Mesenchymal stem cell (in vitro differentiated cells and primary cell): Measurements from ENCODE around the gene PSMD10.

Source experiments
- DNase-seq: peaks from one replicate; pipeline ENCODE4 v3.0.0-alpha.2; 2013
- H2AFZ ChIP-seq: one replicate; pipeline ENCODE4 v1.6.1; 2013; ENCODE audit warnings: low read depth, mild to moderate bottlenecking, control low read depth, inconsistent platforms, low read length, moderate library complexity
- H2AK5ac ChIP-seq: 2 replicates; pipeline ENCODE4 v1.6.1; 2013; ENCODE audit warnings: low read length, moderate library complexity, mild to moderate bottlenecking, inconsistent platforms; ENCODE audit not compliant: severe bottlenecking
- H2BK120ac ChIP-seq: one replicate; pipeline ENCODE4 v1.6.1; 2013; ENCODE audit warnings: low read depth, mild to moderate bottlenecking, inconsistent platforms, low read length, moderate library complexity
- H2BK12ac ChIP-seq, 2 experiments: one replicate each; pipeline ENCODE4 v1.6.1; 2013; ENCODE audit warnings: inconsistent platforms in 2 of 2, low read length in 2 of 2, mild to moderate bottlenecking in 2 of 2, moderate library complexity in 2 of 2, control low read depth in 1 of 2
- H2BK15ac ChIP-seq: one replicate; pipeline ENCODE4 v1.6.1; 2013; ENCODE audit warnings: mild to moderate bottlenecking, low read depth, inconsistent platforms; ENCODE audit not compliant: poor library complexity, severe bottlenecking
- H2BK5ac ChIP-seq: 2 replicates; pipeline ENCODE4 v1.6.1; 2013; ENCODE audit warnings: low read depth, mild to moderate bottlenecking, low read length, control low read depth, inconsistent platforms; ENCODE audit not compliant: poor library complexity, severe bottlenecking
- H3K14ac ChIP-seq, 2 experiments: one replicate each; pipeline ENCODE4 v1.6.1; 2013; ENCODE audit warnings: inconsistent platforms in 2 of 2, low read length in 2 of 2, control low read depth in 1 of 2, mild to moderate bottlenecking in 1 of 2, moderate library complexity in 1 of 2
- H3K18ac ChIP-seq, 2 experiments: one replicate each; pipeline ENCODE4 v1.6.1; 2013; ENCODE audit warnings: inconsistent platforms in 2 of 2, low read length in 2 of 2, control low read depth in 1 of 2, low read depth in 1 of 2, mild to moderate bottlenecking in 1 of 2
- H3K23ac ChIP-seq, 2 experiments: one replicate each; pipeline ENCODE4 v1.6.1; 2013; ENCODE audit warnings: inconsistent platforms in 2 of 2, low read length in 2 of 2, mild to moderate bottlenecking in 2 of 2, moderate library complexity in 2 of 2, control low read depth in 1 of 2
- H3K27ac ChIP-seq: 2 replicates; pipeline ENCODE4 v1.5.1; 2013; ENCODE audit warnings: mild to moderate bottlenecking, moderate library complexity, low read length, control low read depth, inconsistent platforms; ENCODE audit not compliant: poor library complexity, severe bottlenecking
- H3K27me3 ChIP-seq, 2 experiments: 2 replicates each; pipeline versions ENCODE4 v1.6.1 to v1.7.0; 2013; ENCODE audit warnings: low read length in 2 of 2, mild to moderate bottlenecking in 2 of 2, moderate library complexity in 2 of 2, control low read depth in 1 of 2, inconsistent platforms in 1 of 2; ENCODE audit not compliant: control insufficient read depth in 1 of 2, insufficient read depth in 1 of 2
- H3K36me3 ChIP-seq, 2 experiments: 2 replicates each; pipeline versions ENCODE4 v1.6.1 to v1.7.0; 2013; ENCODE audit warnings: low read length in 2 of 2, control low read depth in 1 of 2, inconsistent platforms in 1 of 2, low read depth in 1 of 2, mild to moderate bottlenecking in 1 of 2; ENCODE audit not compliant: insufficient read depth in 2 of 2, control insufficient read depth in 1 of 2
- H3K4ac ChIP-seq, 2 experiments: one replicate each; pipeline ENCODE4 v1.6.1; 2013; ENCODE audit warnings: inconsistent platforms in 2 of 2, low read length in 2 of 2, mild to moderate bottlenecking in 2 of 2, moderate library complexity in 2 of 2, control low read depth in 1 of 2, low read depth in 1 of 2
- H3K4me1 ChIP-seq: 2 replicates; pipeline ENCODE4 v1.6.1; 2013; ENCODE audit warnings: low read depth, low read length, control low read depth; ENCODE audit not compliant: control insufficient read depth, insufficient read depth
- H3K4me2 ChIP-seq: 2 replicates; pipeline ENCODE4 v1.6.1; 2013; ENCODE audit warnings: low read length, mild to moderate bottlenecking, inconsistent platforms; ENCODE audit not compliant: poor library complexity, severe bottlenecking
- H3K4me3 ChIP-seq, 2 experiments: 2 replicates each; pipeline versions ENCODE4 v1.5.1 to v1.7.0; 2013; ENCODE audit warnings: low read length in 2 of 2, mild to moderate bottlenecking in 2 of 2, control low read depth in 1 of 2, low read depth in 1 of 2; ENCODE audit not compliant: insufficient read depth in 1 of 2
- H3K79me1 ChIP-seq: replicated peaks from 2 replicates; pipeline ENCODE4 v1.6.1; 2013; ENCODE audit warnings: mild to moderate bottlenecking, control low read depth, low read length, inconsistent platforms; ENCODE audit not compliant: poor library complexity, severe bottlenecking
- H3K9ac ChIP-seq: 2 replicates; pipeline ENCODE4 v1.7.0; 2013; ENCODE audit warnings: mild to moderate bottlenecking, low read length, moderate library complexity
- H3K9me3 ChIP-seq: 2 replicates; pipeline ENCODE4 v1.7.0; 2013; ENCODE audit warnings: mild to moderate bottlenecking, low read length; ENCODE audit not compliant: control insufficient read depth
- H4K8ac ChIP-seq: one replicate; pipeline ENCODE4 v1.6.1; 2013; ENCODE audit warnings: inconsistent platforms, mild to moderate bottlenecking, low read length, moderate library complexity
- H4K91ac ChIP-seq: one replicate; pipeline ENCODE4 v1.6.1; 2013; ENCODE audit warnings: mild to moderate bottlenecking, low read length, inconsistent platforms
- WGBS: methylation state at CpG from one replicate; pipeline ENCODE4 v1.1.7; 2013; ENCODE audit warnings: mixed read lengths; 5-methylcytosine and 5-hydroxymethylcytosine counted together

Gene PSMD10

DNA sequence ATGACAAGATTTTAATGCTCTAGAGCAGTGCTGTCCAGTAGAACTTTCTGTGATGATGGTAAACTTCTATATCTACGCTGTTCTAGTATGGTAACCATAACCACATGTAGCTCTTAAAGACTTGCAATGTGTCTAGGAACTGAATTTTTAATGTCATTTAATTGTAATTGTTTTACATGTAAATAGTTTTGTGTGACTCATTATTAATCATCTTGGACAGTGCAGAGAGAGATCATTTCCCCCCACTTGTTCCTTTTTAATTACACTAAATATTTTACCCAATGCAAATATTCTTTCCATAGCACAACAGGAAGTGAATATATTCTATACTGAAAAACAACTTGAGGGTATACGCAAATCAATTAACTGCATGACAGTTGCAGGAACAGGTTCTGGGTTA lies 6.0 kb upstream of the PSMD10 start:
- no peak overlapping the region for H3K4me2 ChIP-seq
- no peak overlapping the region for H4K91ac ChIP-seq
- no peak overlapping the region for H2AFZ ChIP-seq
- no peak overlapping the region for H2AK5ac ChIP-seq
- H3K23ac ChIP-seq: no peak overlapping the region
- peaks cover 0 to 7% of the 10 kb centered on the region in 2 experiments for H3K27me3 ChIP-seq
- H3K4ac ChIP-seq: no peak overlapping the region
- no peak for DNase-seq
- H3K4me1 ChIP-seq: no peaks in the 10 kb centered on the region
- no peaks in the 10 kb centered on the region for H3K36me3 ChIP-seq
- H3K4me3 ChIP-seq: no peak overlapping the region
- H3K18ac ChIP-seq: no peak overlapping the region
- no peak overlapping the region for H2BK5ac ChIP-seq
- H2BK120ac ChIP-seq: no peak overlapping the region
- H2BK12ac ChIP-seq: no peak overlapping the region
- H3K9ac ChIP-seq: no peak overlapping the region
- 80% methylated on average over 1 of the region's 2 CpGs for WGBS
- H4K8ac ChIP-seq: no peak overlapping the region
- no peak overlapping the region for H3K14ac ChIP-seq
- no peak overlapping the region for H2BK15ac ChIP-seq
- H3K27ac ChIP-seq: no peak overlapping the region
- H3K79me1 ChIP-seq: no peaks in the 10 kb centered on the region
- no peaks in the 10 kb centered on the region for H3K9me3 ChIP-seq

DNA sequence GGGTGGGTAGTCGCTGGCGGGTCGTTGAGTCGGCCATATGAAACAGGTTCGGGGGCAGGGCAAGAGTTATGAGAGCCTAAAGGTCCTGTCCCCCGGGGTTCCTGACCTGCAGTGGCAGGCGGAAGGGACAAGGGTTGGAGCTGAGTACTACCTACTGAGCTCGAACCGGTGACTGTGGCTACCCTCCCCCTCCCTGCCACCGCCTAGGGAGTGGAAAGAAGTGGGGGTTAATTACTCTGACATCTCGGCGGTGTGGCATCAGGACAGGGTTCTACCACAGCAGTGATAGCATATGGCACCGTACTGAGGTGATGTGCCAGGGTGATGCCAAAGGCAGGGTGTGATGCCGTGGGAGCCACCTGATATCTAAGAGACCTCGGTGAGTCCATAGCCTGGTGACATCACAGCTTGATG lies 543 bp upstream of the PSMD10 start:
- H3K27me3 ChIP-seq: peaks cover 0 to 2% of the 10 kb centered on the region in 2 experiments
- H2AFZ ChIP-seq: peak overlapping the region; percentile 39
- no peaks in the 10 kb centered on the region for H3K79me1 ChIP-seq
- H2AK5ac ChIP-seq: no peak overlapping the region
- 4% methylated on average over 14 of the region's 15 CpGs for WGBS
- peak overlapping the region; percentile 92 for H3K4me2 ChIP-seq
- no peak overlapping the region for H3K14ac ChIP-seq
- peak overlapping the region in 1 of 2 experiments; percentile 31 for H2BK12ac ChIP-seq
- H3K4me1 ChIP-seq: no peaks in the 10 kb centered on the region
- H3K18ac ChIP-seq: peak overlapping the region in 1 of 2 experiments; percentile 34
- H3K27ac ChIP-seq: no peak overlapping the region
- no peaks in the 10 kb centered on the region for H3K9me3 ChIP-seq
- H4K8ac ChIP-seq: peak overlapping the region; percentile 30
- no peak overlapping the region for H2BK5ac ChIP-seq
- no peak overlapping the region for H2BK120ac ChIP-seq
- peak; percentile 1 for DNase-seq
- peaks cover 0 to 16% of the 10 kb centered on the region in 2 experiments for H3K36me3 ChIP-seq
- peak overlapping the region; percentile 87 for H3K9ac ChIP-seq
- no peak overlapping the region for H2BK15ac ChIP-seq
- peak overlapping the region; percentile 67 to 85 for H3K4me3 ChIP-seq
- no peak overlapping the region for H3K4ac ChIP-seq
- H4K91ac ChIP-seq: no peak overlapping the region
- no peak overlapping the region for H3K23ac ChIP-seq

DNA sequence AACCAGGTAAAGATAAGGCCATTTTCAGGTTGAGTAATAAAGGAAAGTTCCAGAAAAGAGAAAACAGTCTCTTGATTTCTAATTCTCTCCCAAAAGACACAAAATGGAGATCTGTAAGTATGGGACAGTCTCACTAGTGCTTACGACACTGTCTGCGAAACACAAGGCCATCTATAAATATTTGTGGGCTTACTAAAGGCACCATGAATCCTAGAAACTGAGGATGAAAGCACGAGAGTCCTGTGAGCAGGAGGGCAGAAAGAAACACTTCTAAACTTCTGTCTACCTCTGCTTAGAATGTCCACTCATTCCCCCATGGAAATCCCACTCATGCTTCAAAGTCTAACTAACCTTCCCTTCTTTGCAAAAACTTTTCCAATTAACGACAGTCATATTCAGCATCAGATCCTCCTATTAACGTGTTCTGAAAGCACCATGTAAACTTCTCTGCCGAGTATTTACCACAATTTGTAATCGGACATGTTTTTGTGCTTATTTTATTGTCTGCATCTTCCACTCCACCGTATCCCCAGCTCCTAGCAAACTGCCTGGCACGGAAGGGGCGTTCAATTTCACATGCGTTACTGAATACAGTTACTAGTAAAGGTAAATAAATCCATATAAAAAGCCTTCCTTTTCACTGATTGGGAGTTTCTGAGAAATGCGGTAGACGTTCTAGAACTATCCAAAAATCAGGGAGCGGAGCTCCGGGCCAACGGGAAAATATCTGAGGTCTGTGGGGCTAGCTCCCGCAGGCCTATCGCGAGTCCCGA lies 665 bp downstream of the PSMD10 start:
- no peak overlapping the region for H4K8ac ChIP-seq
- H3K4me2 ChIP-seq: peak overlapping the region; percentile 68
- no peak overlapping the region for H3K18ac ChIP-seq
- peak overlapping the region; percentile 89 for H3K9ac ChIP-seq
- no peak overlapping the region for H4K91ac ChIP-seq
- H2AK5ac ChIP-seq: no peak overlapping the region
- no peak overlapping the region for H2BK12ac ChIP-seq
- H3K36me3 ChIP-seq: peaks cover 0 to 25% of the 10 kb centered on the region in 2 experiments
- no peak overlapping the region for H2BK15ac ChIP-seq
- H3K27ac ChIP-seq: peak overlapping the region; percentile 88
- no peaks in the 10 kb centered on the region for H3K4me1 ChIP-seq
- WGBS: 0% methylated on average over 12 of the region's 20 CpGs
- no peaks in the 10 kb centered on the region for H3K9me3 ChIP-seq
- no peaks in the 10 kb centered on the region for H3K79me1 ChIP-seq
- no peak overlapping the region for H3K23ac ChIP-seq
- peak overlapping the region; percentile 66 to 85 for H3K4me3 ChIP-seq
- no peak overlapping the region for H3K14ac ChIP-seq
- no peak overlapping the region for H2BK5ac ChIP-seq
- no peak overlapping the region for H3K4ac ChIP-seq
- H2BK120ac ChIP-seq: no peak overlapping the region
- no peaks in the 10 kb centered on the region for H3K27me3 ChIP-seq
- no peak overlapping the region for H2AFZ ChIP-seq
- peak; percentile 80 for DNase-seq

DNA sequence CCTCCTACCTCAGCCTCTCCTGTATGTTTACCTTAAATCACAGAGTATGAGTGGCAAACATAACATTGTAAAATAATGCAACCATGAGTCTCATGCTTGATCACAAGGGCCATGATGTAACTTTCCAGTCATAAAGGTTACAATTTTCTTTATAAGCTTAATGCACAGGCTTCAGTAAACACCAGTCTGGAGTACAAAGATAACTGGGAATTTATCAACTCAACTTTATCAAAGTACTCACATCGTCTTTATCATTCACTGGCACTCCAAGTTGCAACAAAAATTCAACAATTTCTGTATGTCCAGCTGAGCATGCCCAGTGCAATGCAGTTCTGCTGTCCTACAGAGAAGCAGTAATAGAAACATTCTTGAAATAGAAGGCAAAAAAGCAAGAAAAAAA lies 2.8 kb downstream of the PSMD10 start:
- DNase-seq: no peak
- no peak overlapping the region for H3K23ac ChIP-seq
- H3K14ac ChIP-seq: no peak overlapping the region
- H3K36me3 ChIP-seq: peaks cover 0 to 39% of the 10 kb centered on the region in 2 experiments
- no peak overlapping the region for H2BK12ac ChIP-seq
- 100% methylated on average over 1 of the region's 1 CpG for WGBS
- no peak overlapping the region for H2AK5ac ChIP-seq
- no peak overlapping the region for H3K18ac ChIP-seq
- H3K9ac ChIP-seq: no peak overlapping the region
- H4K91ac ChIP-seq: no peak overlapping the region
- no peak overlapping the region for H2BK5ac ChIP-seq
- no peaks in the 10 kb centered on the region for H3K9me3 ChIP-seq
- no peak overlapping the region for H4K8ac ChIP-seq
- H3K27me3 ChIP-seq: no peaks in the 10 kb centered on the region
- H3K4me1 ChIP-seq: no peaks in the 10 kb centered on the region
- no peak overlapping the region for H2AFZ ChIP-seq
- no peak overlapping the region for H2BK120ac ChIP-seq
- no peak overlapping the region for H3K27ac ChIP-seq
- H3K79me1 ChIP-seq: no peaks in the 10 kb centered on the region
- H2BK15ac ChIP-seq: no peak overlapping the region
- no peak overlapping the region for H3K4me3 ChIP-seq
- no peak overlapping the region for H3K4me2 ChIP-seq
- H3K4ac ChIP-seq: no peak overlapping the region
